ENCODE results near the gene FRMD3.

- TF ChIP-seq SUZ12 (IDR thresholded peaks at IDR 0.05) = no peak
- TF ChIP-seq FOXM1 (IDR thresholded peaks at IDR 0.05; ENCODE audit: borderline replicate concordance) = no peak
- no peak for TF ChIP-seq BHLHE40 (IDR thresholded peaks at IDR 0.05; ENCODE audit: borderline replicate concordance)
- no peak for TF ChIP-seq HDGF (IDR thresholded peaks at IDR 0.05; ENCODE audit: borderline replicate concordance)
- TF ChIP-seq L3MBTL2 (conservative IDR thresholded peaks at IDR 0.05) = no peak
- no peak for TF ChIP-seq ARNT (IDR thresholded peaks at IDR 0.05)
- no peak for TF ChIP-seq ELF4 (IDR thresholded peaks at IDR 0.05)
Measured at GRCh38 chr9:83281306-83282255, 256.6 kb downstream of the FRMD3 start.

All from HEK293T (cell line).